ENCODE data around the gene MBL2.

- TF ChIP-seq CTCF (conservative IDR thresholded peaks at IDR 0.05; ENCODE audit: low read length) = no peak
- TF ChIP-seq EZH2phosphoT487 (IDR thresholded peaks at IDR 0.05; ENCODE audit: borderline replicate concordance) = no peak
These were observed 33.6 kb downstream of the MBL2 start for GRCh38 chr10:52738951-52739350.
